H1 (cell line): Measurements from ENCODE around the gene SLC13A4. TPM values are rescaled to one million over a fixed set of nuclear protein-coding genes. Genes with fewer than 3 reads are reported as not detected.

Source experiments
- EP300 ChIP-seq, 2 experiments: IDR thresholded peaks; 1 replicate in 1 of 2; 2 replicates in 1 of 2; pipeline ENCODE4 v1.6.1; 2011 to 2012; ENCODE audit warnings: low read depth in 2 of 2, low read length in 2 of 2, mild to moderate bottlenecking in 2 of 2, borderline replicate concordance in 1 of 2, inconsistent platforms in 1 of 2, moderate library complexity in 1 of 2
- RAD21 ChIP-seq, 2 experiments: IDR thresholded peaks in 1 of 2; conservative IDR thresholded peaks in 1 of 2; 2 replicates each; pipeline ENCODE4 v1.6.1; 2011; ENCODE audit warnings: low read depth in 2 of 2, low read length in 2 of 2, improper control_type of control experiment in 1 of 2, inconsistent platforms in 1 of 2, mild to moderate bottlenecking in 1 of 2, moderate library complexity in 1 of 2
- polyA plus RNA-seq, 7 experiments: library from polyadenylated mRNA; depleted of rRNA in 3 of 7; stranded (reverse) in 5 of 7; unstranded in 2 of 7; fragments of >200 nt in 5 of 7; fragments of 200-250 nt in 2 of 7; gene quantifications; 1 replicate in 5 of 7; 2 replicates in 1 of 7; 4 replicates in 1 of 7; pipeline versions ENCODE4 v1.2.1 to v1.2.3, GENCODE V29; 2011 to 2013; ENCODE audit warnings: missing spikeins in 2 of 7, mixed read lengths in 2 of 7
- total RNA-seq: library from RNA; stranded (reverse); fragmentation: NEBNext Ultra II Directional; extraction: Animal tissue kit (Norgen Biotek cat#: 25700); gene quantifications from 2 replicates; pipeline ENCODE4 v1.2.1, GENCODE V29; 2021

Gene SLC13A4
- total and polyA plus RNA-seq, 2 of the 8 experiments (the other 6 are each of a cell fraction or from before 2014, with no cell fraction given) = 3.9 to 7.5 TPM

DNA sequence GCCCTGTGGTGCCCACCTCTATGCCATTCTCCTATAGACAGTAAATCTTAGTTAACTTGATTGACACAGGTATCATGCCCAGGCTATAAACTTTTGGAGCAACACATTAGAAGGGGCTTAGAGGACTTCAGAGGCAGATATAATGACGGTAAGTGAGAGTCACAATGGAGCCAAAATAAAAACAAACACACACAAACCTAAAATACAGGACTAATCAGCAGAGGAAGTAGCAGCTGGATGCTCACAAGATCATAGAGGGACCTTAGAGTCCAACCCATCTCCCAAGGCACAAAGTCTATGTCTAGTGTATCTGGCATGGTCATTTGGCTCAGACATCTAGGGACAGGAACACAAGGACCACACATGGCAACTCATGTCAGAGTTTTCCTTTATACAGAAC is 12.3 kb downstream of the SLC13A4 start (continued):
- no peak for TF ChIP-seq RAD21 (IDR thresholded peaks at IDR 0.05 in 1 of 2, conservative IDR thresholded peaks at IDR 0.05 in 1 of 2; ENCODE audit: low read depth in 2 of 2, low read length in 2 of 2)
- no peak for TF ChIP-seq EP300 (IDR thresholded peaks at IDR 0.05; ENCODE audit: borderline replicate concordance in 1 of 2, low read depth in 2 of 2, low read length in 2 of 2)
